HepG2 (cell line): ENCODE data around the gene RGS14. TPM values are rescaled to one million over a fixed set of nuclear protein-coding genes. Genes with fewer than 3 reads are reported as not detected.
A peak's percentile ranks its signal among the peaks of the same experiment; 100 is the strongest.

Source experiments
- ARID2 ChIP-seq: sonication (generic); formaldehyde crosslinking; IDR thresholded peaks from 2 replicates; pipeline ENCODE4 v1.8.1; 2022; ENCODE audit warnings: mild to moderate bottlenecking, missing genetic modification reagents, borderline replicate concordance
- EED ChIP-seq: sonication (generic); formaldehyde crosslinking; IDR thresholded peaks from 2 replicates; pipeline ENCODE4 v1.5.0; 2020; ENCODE audit warnings: mild to moderate bottlenecking, missing genetic modification reagents
- MIER3 ChIP-seq: IDR thresholded peaks from 2 replicates; pipeline ENCODE4 v1.6.1; 2016; ENCODE audit warnings: missing compliant biosample characterization, borderline replicate concordance
- NR2F1 ChIP-seq, 2 experiments: fragments of 450-650 bp in 1 of 2; formaldehyde crosslinking in 1 of 2; IDR thresholded peaks; 2 replicates each; pipeline versions ENCODE4 v1.5.0 to v1.6.1; 2016 to 2020; ENCODE audit warnings: mild to moderate bottlenecking in 1 of 2, missing compliant biosample characterization in 1 of 2, missing genetic modification reagents in 1 of 2, moderate library complexity in 1 of 2
- REXO4 ChIP-seq: sonication (generic); formaldehyde crosslinking; IDR thresholded peaks from 2 replicates; pipeline ENCODE4 v1.8.0; 2022; ENCODE audit warnings: missing genetic modification reagents, mild to moderate bottlenecking, borderline replicate concordance
- SCMH1 ChIP-seq: sonication (generic); formaldehyde crosslinking; IDR thresholded peaks from 2 replicates; pipeline ENCODE4 v1.9.0; 2021; ENCODE audit warnings: missing genetic modification reagents, mild to moderate bottlenecking, borderline replicate concordance
- YEATS2 ChIP-seq: sonication (generic); formaldehyde crosslinking; IDR thresholded peaks from 2 replicates; pipeline ENCODE4 v1.4.0; 2020; ENCODE audit warnings: missing genetic modification reagents, borderline replicate concordance
- ZMYM3 ChIP-seq: sonication (generic); formaldehyde crosslinking; IDR thresholded peaks from 2 replicates; pipeline ENCODE4 v1.5.1; 2020; ENCODE audit warnings: mild to moderate bottlenecking, missing genetic modification reagents
- ZNF335 ChIP-seq: sonication (generic); formaldehyde crosslinking; IDR thresholded peaks from 2 replicates; pipeline ENCODE4 v1.4.0; 2020; ENCODE audit warnings: missing genetic modification reagents
- ZSCAN20 ChIP-seq: sonication (generic); formaldehyde crosslinking; IDR thresholded peaks from 2 replicates; pipeline ENCODE4 v1.4.0; 2020; ENCODE audit warnings: missing genetic modification reagents, mild to moderate bottlenecking, borderline replicate concordance
- polyA plus RNA-seq, 8 experiments: library from polyadenylated mRNA; depleted of rRNA in 3 of 8; stranded (reverse) in 7 of 8; unstranded in 1 of 8; fragments of >200 nt; fragmentation: Illumina TruSeq in 4 of 8; extraction: Trizol in 4 of 8; gene quantifications; 2 replicates each; pipeline versions ENCODE4 v1.2.1 to v1.2.3, GENCODE V29; 2011 to 2016; ENCODE audit warnings: low read depth in 4 of 8, missing spikeins in 1 of 8, mixed read lengths in 1 of 8; ENCODE audit not compliant: insufficient read depth in 1 of 8
- total RNA-seq, 5 experiments: library from RNA; depleted of rRNA; stranded (reverse); fragments of >200 nt; fragmentation: Illumina TruSeq; extraction: Trizol; gene quantifications; 2 replicates each; pipeline ENCODE4 v1.2.3, GENCODE V29; 2016; ENCODE audit warnings: low read depth in 1 of 5
- TF ChIP-seq, protein P1 (sequence below): sonication (generic); formaldehyde crosslinking; IDR thresholded peaks from 2 replicates; pipeline ENCODE4 v1.4.0; 2020; ENCODE audit warnings: missing genetic modification reagents, borderline replicate concordance
- TF ChIP-seq, protein P2 (sequence below): sonication (generic); formaldehyde crosslinking; IDR thresholded peaks from 2 replicates; pipeline ENCODE4 v1.9.0; 2021; ENCODE audit warnings: missing genetic modification reagents, borderline replicate concordance
- TF ChIP-seq, protein P3 (sequence below): sonication (generic); formaldehyde crosslinking; IDR thresholded peaks from 2 replicates; pipeline ENCODE4 v1.8.0; 2022; ENCODE audit warnings: mild to moderate bottlenecking, missing genetic modification reagents, moderate library complexity
- TF ChIP-seq, protein P4 (sequence below): sonication (generic); formaldehyde crosslinking; IDR thresholded peaks from 2 replicates; pipeline ENCODE4 v1.5.0; 2020; ENCODE audit warnings: mild to moderate bottlenecking, missing genetic modification reagents, borderline replicate concordance

RGS14 gene
- total and polyA plus RNA-seq, 2 of the 13 experiments (the other 11 are each of a cell fraction or from before 2014, with no cell fraction given), result 11.1 to 17.2 TPM

DNA sequence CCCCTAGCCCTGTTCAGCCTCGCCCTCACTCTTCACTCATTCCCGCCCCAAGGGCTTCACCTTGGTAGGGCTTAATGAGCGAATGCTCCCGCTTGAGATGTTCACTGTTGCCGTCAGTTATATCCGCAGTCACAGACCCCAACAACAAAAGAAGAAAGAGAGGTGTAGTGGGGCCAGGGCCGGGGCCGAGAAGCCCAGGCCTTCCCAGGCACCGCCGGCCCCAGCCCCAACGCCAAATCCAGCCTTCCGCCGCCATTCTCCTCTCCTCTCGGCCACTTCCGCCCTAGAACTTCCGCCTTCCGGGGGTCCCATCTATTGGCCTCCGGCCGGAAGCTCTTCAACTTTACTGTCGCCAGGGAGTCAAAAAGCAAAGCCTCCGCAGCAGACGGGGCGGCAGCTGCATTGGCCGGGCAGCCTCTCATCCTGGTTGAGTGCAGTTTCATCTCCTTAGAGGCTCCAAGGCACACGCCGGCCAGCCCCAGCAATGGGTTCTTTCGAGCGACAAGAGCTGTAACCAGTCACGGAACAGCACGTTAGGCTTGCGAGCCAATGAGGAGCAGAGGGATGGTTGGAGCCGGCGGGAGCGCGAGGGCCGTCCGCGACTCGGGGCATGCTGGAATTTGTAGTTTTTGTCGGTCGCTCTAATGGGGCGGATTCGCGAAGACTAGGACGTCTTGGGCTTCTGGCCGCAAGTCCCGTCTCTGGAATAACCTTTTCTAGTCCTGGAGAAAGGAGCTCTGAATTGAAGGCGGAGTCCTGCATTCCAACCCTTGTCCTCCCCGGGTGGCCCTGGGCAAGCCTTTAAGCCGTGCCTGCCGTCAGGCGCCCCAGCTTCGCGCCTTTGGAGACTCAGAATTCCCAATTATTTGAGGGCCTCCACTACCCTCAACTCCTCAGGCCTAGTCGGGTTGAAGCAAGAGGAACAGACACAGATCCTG lies 6.1 kb upstream of the RGS14 start, which contains the start of gene LMAN2 (continued):
- TF ChIP-seq, protein P1, sequence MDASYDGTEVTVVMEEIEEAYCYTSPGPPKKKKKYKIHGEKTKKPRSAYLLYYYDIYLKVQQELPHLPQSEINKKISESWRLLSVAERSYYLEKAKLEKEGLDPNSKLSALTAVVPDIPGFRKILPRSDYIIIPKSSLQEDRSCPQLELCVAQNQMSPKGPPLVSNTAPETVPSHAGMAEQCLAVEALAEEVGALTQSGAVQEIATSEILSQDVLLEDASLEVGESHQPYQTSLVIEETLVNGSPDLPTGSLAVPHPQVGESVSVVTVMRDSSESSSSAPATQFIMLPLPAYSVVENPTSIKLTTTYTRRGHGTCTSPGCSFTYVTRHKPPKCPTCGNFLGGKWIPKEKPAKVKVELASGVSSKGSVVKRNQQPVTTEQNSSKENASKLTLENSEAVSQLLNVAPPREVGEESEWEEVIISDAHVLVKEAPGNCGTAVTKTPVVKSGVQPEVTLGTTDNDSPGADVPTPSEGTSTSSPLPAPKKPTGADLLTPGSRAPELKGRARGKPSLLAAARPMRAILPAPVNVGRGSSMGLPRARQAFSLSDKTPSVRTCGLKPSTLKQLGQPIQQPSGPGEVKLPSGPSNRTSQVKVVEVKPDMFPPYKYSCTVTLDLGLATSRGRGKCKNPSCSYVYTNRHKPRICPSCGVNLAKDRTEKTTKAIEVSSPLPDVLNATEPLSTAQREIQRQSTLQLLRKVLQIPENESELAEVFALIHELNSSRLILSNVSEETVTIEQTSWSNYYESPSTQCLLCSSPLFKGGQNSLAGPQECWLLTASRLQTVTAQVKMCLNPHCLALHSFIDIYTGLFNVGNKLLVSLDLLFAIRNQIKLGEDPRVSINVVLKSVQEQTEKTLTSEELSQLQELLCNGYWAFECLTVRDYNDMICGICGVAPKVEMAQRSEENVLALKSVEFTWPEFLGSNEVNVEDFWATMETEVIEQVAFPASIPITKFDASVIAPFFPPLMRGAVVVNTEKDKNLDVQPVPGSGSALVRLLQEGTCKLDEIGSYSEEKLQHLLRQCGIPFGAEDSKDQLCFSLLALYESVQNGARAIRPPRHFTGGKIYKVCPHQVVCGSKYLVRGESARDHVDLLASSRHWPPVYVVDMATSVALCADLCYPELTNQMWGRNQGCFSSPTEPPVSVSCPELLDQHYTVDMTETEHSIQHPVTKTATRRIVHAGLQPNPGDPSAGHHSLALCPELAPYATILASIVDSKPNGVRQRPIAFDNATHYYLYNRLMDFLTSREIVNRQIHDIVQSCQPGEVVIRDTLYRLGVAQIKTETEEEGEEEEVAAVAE (CRISPR knock-in tag), result peak; percentile 92; the same call in 1 of the 2 replicates
- TF ChIP-seq YEATS2 (CRISPR knock-in tag) (peak; percentile 69; the same call in 1 of the 2 replicates), SCMH1 (no peak), MIER3 (no peak; the same call in 1 of the 2 replicates), ARID2 (CRISPR knock-in tag) (no peak), ZMYM3 (CRISPR knock-in tag) (peak; percentile 45; the same call in 1 of the 2 replicates), ZNF335 (CRISPR knock-in tag) (peak; percentile 99), NR2F1 (CRISPR knock-in tag; IDR thresholded peaks at IDR 0.05) (0 out of 4 replicates have a peak, but pooled peaks of 1 of the 2 experiments have one; percentile 9), ZSCAN20 (CRISPR knock-in tag) (no peak), REXO4 (CRISPR knock-in tag) (no peak), EED (CRISPR knock-in tag) (no peak; the same call in 1 of the 2 replicates)
- TF ChIP-seq, protein P2, sequence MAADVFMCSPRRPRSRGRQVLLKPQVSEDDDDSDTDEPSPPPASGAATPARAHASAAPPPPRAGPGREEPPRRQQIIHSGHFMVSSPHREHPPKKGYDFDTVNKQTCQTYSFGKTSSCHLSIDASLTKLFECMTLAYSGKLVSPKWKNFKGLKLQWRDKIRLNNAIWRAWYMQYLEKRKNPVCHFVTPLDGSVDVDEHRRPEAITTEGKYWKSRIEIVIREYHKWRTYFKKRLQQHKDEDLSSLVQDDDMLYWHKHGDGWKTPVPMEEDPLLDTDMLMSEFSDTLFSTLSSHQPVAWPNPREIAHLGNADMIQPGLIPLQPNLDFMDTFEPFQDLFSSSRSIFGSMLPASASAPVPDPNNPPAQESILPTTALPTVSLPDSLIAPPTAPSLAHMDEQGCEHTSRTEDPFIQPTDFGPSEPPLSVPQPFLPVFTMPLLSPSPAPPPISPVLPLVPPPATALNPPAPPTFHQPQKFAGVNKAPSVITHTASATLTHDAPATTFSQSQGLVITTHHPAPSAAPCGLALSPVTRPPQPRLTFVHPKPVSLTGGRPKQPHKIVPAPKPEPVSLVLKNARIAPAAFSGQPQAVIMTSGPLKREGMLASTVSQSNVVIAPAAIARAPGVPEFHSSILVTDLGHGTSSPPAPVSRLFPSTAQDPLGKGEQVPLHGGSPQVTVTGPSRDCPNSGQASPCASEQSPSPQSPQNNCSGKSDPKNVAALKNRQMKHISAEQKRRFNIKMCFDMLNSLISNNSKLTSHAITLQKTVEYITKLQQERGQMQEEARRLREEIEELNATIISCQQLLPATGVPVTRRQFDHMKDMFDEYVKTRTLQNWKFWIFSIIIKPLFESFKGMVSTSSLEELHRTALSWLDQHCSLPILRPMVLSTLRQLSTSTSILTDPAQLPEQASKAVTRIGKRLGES (CRISPR knock-in tag), result no peak
- TF ChIP-seq, protein P3, sequence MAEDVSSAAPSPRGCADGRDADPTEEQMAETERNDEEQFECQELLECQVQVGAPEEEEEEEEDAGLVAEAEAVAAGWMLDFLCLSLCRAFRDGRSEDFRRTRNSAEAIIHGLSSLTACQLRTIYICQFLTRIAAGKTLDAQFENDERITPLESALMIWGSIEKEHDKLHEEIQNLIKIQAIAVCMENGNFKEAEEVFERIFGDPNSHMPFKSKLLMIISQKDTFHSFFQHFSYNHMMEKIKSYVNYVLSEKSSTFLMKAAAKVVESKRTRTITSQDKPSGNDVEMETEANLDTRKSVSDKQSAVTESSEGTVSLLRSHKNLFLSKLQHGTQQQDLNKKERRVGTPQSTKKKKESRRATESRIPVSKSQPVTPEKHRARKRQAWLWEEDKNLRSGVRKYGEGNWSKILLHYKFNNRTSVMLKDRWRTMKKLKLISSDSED, result no peak
- TF ChIP-seq, protein P4, sequence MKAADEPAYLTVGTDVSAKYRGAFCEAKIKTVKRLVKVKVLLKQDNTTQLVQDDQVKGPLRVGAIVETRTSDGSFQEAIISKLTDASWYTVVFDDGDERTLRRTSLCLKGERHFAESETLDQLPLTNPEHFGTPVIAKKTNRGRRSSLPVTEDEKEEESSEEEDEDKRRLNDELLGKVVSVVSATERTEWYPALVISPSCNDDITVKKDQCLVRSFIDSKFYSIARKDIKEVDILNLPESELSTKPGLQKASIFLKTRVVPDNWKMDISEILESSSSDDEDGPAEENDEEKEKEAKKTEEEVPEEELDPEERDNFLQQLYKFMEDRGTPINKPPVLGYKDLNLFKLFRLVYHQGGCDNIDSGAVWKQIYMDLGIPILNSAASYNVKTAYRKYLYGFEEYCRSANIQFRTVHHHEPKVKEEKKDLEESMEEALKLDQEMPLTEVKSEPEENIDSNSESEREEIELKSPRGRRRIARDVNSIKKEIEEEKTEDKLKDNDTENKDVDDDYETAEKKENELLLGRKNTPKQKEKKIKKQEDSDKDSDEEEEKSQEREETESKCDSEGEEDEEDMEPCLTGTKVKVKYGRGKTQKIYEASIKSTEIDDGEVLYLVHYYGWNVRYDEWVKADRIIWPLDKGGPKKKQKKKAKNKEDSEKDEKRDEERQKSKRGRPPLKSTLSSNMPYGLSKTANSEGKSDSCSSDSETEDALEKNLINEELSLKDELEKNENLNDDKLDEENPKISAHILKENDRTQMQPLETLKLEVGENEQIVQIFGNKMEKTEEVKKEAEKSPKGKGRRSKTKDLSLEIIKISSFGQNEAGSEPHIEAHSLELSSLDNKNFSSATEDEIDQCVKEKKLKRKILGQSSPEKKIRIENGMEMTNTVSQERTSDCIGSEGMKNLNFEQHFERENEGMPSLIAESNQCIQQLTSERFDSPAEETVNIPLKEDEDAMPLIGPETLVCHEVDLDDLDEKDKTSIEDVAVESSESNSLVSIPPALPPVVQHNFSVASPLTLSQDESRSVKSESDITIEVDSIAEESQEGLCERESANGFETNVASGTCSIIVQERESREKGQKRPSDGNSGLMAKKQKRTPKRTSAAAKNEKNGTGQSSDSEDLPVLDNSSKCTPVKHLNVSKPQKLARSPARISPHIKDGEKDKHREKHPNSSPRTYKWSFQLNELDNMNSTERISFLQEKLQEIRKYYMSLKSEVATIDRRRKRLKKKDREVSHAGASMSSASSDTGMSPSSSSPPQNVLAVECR (CRISPR knock-in tag), result peak; percentile 94
